ENCODE data around the gene TMEM254.
"Not testable (repeated sequence)": the region's sequence is repeated elsewhere in the genome, so short reads cannot be mapped to it uniquely, and the experiment has no call there.

The TMEM254 gene

DNA sequence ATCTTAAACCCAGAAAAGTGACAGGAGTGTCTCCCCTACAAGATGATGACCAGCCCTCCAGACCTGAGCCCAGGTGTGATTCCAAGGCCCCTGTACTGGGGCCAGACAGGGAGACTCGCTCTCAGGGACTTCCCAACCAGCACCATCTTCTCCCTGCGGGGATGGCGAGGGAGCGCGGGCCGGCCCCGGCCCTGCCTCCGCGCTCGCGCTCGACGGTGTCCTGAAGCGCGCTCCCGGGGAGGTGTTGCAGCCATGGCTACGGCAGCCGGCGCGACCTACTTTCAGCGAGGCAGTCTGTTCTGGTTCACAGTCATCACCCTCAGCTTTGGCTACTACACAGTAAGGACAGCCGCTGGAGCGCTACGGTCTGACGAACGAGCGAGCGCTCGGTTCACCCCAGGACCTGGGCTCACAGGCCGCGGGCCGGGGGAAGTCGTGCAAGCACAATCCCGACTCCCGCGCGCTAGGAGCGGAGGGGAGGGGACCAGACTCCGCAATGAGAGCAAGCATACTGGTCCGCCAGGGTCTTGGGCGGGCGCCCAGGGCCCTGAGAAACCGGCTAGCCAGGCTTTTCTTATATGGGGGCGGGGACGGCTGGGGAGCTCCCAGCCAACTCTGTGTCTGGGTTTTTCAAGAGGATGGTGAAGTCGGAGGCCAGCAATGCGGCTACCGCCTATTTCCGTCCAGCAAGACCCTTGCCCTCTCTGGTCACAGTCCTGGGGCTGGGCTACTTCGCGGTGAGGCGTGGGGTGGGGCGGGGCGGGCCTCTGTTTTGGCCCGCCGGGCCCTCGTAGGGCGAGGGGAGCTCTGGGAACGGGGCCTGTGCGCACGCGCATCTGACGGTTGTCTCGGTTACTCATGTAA lies at the start of gene TMEM254:
Gene TMEM254 (plus strand): TSS at position 218 of the 864 bp plus-strand sequence. CDS start 35 bp downstream, at position 253.
- peak; percentile 86 to 87 for DNase-seq (ENCODE audit: low read depth in 2 of 2)

DNA sequence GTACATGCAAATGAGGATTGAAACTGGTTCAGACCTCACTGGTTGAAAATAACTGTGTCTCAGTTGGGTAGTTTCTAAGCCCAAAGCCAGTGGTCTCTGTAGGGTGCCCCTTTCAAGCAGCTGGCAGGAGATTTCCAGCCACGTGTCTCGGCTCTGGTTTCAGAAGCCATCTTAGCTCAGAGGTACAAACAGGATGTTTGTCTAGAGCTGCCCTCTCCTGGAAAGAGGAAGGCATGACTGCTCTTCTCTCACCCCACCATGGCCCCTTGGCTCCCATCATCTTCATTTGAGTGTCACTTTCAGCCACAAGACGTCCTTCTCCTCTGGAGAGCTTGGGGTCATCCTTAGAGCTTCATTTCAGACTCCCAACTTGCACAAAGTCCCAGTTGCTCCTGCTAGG lies 49.3 kb upstream of the TMEM254 start:
- DNase-seq (ENCODE audit: low read depth in 2 of 2): not testable (repeated sequence)

- DNase-seq (ENCODE audit: low read depth in 2 of 2): not testable (repeated sequence)
These were observed 48.6 kb upstream of the TMEM254 start for GRCh38 chr10:80029865-80030264.

DNA sequence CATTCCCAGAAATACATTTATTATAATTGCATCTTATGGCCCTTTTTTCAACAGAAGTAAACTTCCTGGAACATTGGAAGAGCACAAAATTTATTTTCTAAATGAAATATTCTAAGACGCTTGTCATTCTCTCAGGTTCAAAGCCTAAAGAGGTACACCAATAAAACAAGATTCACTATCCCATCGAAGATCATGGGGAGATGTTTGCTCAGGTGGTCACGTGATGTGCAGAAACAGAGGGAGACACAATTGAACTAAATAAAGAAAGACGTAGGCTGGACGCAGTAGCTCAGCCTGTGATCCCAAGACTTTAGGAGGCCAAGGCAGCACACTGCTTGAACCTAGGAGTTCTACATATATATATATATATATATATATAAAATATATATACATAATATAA lies 46.0 kb upstream of the TMEM254 start:
- no peak for DNase-seq (ENCODE audit: low read depth in 2 of 2)

- not testable (repeated sequence) for DNase-seq (ENCODE audit: low read depth in 2 of 2)
These were observed 43.7 kb upstream of the TMEM254 start for GRCh38 chr10:80034766-80035165.

- DNase-seq (ENCODE audit: low read depth in 2 of 2): not testable (repeated sequence)
These were observed 43.0 kb upstream of the TMEM254 start for GRCh38 chr10:80035430-80035829.

DNA sequence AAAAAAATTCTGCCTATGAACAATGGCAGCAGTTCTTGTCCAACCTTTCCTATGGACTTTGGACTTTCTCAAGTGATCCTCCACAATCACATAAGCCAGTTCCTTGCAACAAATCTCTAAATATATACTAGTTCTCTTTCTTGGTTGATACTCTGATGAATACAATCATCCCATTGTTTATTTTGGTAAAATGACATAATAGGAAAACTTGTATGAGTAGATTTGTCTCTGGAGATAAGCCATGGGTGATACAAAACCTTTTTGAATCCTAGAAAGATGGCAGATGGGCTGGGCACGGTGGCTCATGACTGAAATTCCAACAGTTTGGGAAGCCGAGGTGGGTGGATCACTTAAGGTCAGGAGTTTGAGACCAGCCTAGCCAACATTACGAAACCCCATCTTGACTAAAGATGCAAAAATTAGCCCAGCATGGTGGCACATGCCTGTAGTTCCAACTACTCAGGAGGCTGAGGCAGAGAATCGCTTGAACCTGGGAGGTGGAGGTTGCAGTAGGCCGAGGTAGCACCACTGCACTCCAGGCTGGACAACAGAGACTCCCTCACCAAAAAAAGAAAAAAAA lies 41.5 kb upstream of the TMEM254 start:
- not testable (repeated sequence) for DNase-seq (ENCODE audit: low read depth in 2 of 2)

DNA sequence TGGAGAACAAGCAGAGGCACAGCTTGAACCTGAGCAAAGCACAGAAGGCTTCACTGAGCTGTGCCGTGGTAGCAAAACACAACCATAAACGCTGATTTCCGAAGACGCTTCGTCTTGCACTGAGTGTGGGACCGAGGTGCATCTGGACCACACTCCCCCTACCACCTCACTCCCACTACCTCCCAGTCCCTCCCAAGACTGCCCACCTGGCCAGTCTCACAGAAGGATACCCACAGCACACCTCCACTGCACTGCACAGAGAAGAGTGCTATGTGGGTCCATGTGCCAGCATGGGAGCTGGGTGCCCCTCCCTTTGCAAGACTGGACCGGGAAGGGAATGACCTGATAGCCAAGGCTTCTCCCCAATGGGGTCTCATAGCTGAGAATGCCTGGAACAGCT lies 40.2 kb upstream of the TMEM254 start:
- DNase-seq (ENCODE audit: low read depth in 2 of 2): not testable (repeated sequence)

GRCh38 chr10:80041162-80041561 lies 37.3 kb upstream of the TMEM254 start:
- no peak for DNase-seq (ENCODE audit: low read depth in 2 of 2)

GRCh38 chr10:80044935-80045334 lies 33.5 kb upstream of the TMEM254 start:
- not testable (repeated sequence) for DNase-seq (ENCODE audit: low read depth in 2 of 2)

- DNase-seq (ENCODE audit: low read depth in 2 of 2): peak; percentile 63 to 68
These were observed 31.6 kb upstream of the TMEM254 start for GRCh38 chr10:80046629-80047441.

- no peak for DNase-seq (ENCODE audit: low read depth in 2 of 2)
These were observed 27.7 kb upstream of the TMEM254 start for GRCh38 chr10:80050752-80051151.

GRCh38 chr10:80051993-80052392 lies 26.5 kb upstream of the TMEM254 start:
- no peak for DNase-seq (ENCODE audit: low read depth in 2 of 2)

GRCh38 chr10:80055760-80056159 lies 22.7 kb upstream of the TMEM254 start:
- DNase-seq (ENCODE audit: low read depth in 2 of 2): no peak

DNA sequence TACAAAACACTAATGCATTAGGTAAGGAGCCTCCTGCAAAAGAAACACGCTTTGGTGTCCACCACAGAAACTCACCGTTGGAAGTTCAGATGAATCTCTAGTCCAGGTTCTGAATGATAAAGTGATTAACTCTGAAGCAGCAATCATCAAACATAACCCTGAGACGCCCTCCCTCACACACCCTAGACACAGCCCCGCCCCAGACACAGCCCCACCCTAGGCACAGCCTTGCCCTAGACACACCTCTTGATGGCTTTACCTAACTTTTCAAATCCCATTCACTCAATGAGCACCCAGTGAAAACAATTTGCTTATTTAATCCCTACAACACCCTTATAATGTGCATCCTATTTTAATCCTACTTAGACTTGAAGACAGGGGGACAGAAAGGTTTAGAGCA lies 21.3 kb upstream of the TMEM254 start:
- no peak for DNase-seq (ENCODE audit: low read depth in 2 of 2)

DNA sequence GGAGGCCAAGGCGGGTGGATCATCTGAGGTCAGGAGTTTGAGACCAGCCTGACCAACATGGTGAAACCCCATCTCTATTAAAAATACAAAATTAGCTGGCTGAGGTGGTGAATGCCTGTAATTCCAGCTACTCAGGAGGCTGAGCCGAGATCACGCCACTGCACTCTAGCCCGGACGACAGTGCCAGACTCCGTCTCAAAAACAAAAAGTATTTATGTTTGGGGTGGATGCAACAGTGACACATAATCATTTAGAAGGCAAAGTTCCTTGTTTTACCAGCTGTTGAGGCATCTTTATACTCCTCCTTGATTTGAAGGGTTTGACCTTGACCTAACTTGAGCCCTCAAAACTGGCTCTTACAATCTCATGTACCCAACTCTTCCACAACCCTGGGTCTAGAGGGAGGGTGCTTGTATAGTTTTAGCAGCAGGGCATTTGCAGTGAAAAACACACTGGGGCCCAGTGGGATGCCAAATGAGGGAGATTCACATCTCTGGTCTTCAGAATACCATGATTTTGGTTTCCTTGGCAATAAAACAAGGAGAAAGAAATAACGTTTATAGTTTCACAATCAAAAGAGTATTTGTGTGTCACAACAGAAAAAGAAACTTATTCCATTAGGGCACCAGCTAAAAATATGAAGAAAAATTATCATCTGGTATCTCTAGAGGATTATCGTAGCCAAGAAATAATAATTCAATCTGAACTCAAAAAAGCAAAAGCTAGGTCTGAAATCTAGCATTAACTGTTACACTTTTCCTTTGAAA lies 14.2 kb upstream of the TMEM254 start:
- DNase-seq (ENCODE audit: low read depth in 2 of 2): no peak

DNA sequence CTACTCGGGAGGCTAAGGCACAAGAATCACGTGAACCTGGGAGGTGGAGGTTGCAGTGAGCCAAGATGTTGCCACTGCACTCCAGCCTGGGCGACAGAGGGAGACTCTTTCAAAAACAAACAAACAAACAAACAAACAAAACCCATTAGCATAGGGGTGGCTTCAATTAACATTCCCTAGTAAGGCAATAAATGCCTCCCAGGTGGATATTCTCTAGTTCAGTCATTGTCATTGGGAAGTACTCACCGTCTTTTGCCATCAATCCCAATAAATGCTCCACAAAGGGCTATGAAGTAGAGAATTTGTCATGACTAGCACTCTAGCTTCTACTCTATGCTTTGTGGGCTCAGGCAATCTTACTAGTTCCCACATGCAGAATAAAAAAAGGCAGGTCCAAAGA lies 11.7 kb upstream of the TMEM254 start:
- DNase-seq (ENCODE audit: low read depth in 2 of 2): no peak

DNA sequence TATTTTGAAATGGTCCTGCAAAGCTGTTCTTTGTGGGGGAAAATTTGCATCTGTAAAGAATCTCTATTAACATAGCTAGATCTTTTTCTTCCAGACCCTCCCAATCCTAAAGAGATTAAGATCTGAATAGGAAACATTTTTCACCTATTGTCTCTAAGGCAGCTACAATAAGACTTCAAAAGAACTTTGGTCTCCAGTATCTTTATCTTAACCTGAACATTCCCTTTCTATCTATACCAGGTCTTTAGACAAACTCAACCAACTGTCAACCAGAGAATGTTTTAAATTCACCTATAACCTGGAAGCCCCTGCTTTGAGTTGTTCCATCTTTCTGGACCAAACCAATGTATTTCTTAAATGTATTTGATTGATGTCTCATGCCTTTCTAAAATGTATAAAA lies 10.6 kb upstream of the TMEM254 start:
- not testable (repeated sequence) for DNase-seq (ENCODE audit: low read depth in 2 of 2)

GRCh38 chr10:80068270-80068669 lies 10.2 kb upstream of the TMEM254 start:
- DNase-seq (ENCODE audit: low read depth in 2 of 2): no peak

- DNase-seq (ENCODE audit: low read depth in 2 of 2): no peak
These were observed 8.4 kb upstream of the TMEM254 start for GRCh38 chr10:80070057-80070456.

DNA sequence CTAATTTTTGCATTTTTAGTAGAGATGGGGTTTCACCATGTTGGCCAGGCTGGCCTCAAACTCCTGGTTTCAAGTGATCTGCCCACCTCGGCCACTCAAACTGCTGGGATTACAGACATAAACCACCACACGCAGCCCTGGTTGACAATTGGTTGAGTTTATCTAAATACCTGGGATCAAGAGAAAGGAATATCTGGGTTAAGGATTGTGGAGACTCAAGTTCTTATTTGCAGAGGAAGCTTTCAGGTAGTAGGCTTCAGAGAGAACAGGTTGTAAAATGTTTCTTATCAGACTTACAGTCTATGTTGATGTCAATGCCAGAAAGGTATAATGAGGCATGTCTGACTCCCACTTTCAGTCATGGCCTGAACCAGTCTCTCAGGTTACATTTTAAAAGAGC lies 5.9 kb upstream of the TMEM254 start:
- DNase-seq (ENCODE audit: low read depth in 2 of 2): no peak

DNA sequence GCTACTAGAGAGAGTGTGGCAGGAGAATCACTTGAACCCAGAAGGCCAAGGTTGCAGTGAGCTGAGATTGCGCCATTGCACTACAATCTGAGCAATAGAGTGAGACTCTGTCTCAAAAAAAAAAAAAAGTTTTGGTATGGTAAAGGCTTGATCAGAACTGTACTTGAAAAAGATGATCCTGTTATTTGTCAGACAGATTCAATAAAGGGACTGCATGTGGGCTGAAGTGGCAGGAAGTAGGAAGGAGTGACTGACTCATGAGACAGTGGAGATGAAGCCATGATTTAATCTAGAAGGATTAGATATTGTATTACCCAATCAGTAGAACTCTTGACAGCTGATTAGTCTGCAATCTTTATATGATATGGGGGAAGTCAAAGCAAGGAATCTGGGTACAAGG lies 2.7 kb upstream of the TMEM254 start:
- peak in 1 of 2 donors; percentile 10 for DNase-seq (ENCODE audit: low read depth in 2 of 2)

All from activated CD4-positive, alpha-beta T cell treated with anti-CD3 and anti-CD28 coated beads for 24 hours (primary cell).